Peyer's patch (tissue), 4 donors: ENCODE data around the gene TGFB3.
"Not testable (repeated sequence)": the region's sequence is repeated elsewhere in the genome, so short reads cannot be mapped to it uniquely, and the experiment has no call there.

Source experiments
- CTCF ChIP-seq, 6 experiments: fragments of 450-650 bp in 4 of 6; fragments of 200-600 bp in 2 of 6; sonication (generic) in 1 of 6; IDR thresholded peaks; one replicate each; pipeline ENCODE4 v1.5.1; 2017 to 2019; ENCODE audit warnings: antibody characterized with exemption in 6 of 6, mild to moderate bottlenecking in 3 of 6, moderate library complexity in 1 of 6
- POLR2A ChIP-seq, 2 donors: fragments of 450-650 bp; IDR thresholded peaks; one replicate each; pipeline ENCODE4 v1.5.1; 2017; ENCODE audit warnings: antibody characterized with exemption in 2 of 2, mild to moderate bottlenecking in 2 of 2, moderate library complexity in 2 of 2

- not testable (repeated sequence) for TF ChIP-seq CTCF, POLR2A (IDR thresholded peaks at IDR 0.05)
Measured at GRCh38 chr14:76009627-76010026, 27.8 kb upstream of the TGFB3 start.
